Urinary bladder (tissue), 4 donors: Measurements from ENCODE around the gene TMCC1. TPM values are rescaled to one million over a fixed set of nuclear protein-coding genes. Genes with fewer than 3 reads are reported as not detected.

Experiments used
- DNase-seq: peaks from one replicate; pipeline ENCODE4 v3.0.0-alpha.2; 2015; ENCODE audit errors: extremely low spot score
- H3K27ac ChIP-seq: one replicate; pipeline ENCODE4 v1.5.1; 2013; ENCODE audit warnings: low read depth, mild to moderate bottlenecking, moderate library complexity
- H3K36me3 ChIP-seq: one replicate; pipeline ENCODE4 v1.6.1; 2013; ENCODE audit warnings: mild to moderate bottlenecking, moderate library complexity; ENCODE audit not compliant: insufficient read depth
- H3K4me1 ChIP-seq: one replicate; pipeline ENCODE4 v1.6.1; 2013; ENCODE audit warnings: mild to moderate bottlenecking, moderate library complexity; ENCODE audit not compliant: insufficient read depth
- H3K4me3 ChIP-seq: one replicate; pipeline ENCODE4 v1.5.1; 2013; ENCODE audit warnings: low read depth, low read length
- WGBS: extraction: QIAGEN DNeasy Blood & Tissue Kit; methylation state at CpG from one replicate; pipeline ENCODE4 v1.1.7; 2013; 5-methylcytosine and 5-hydroxymethylcytosine counted together
- polyA plus RNA-seq: library from polyadenylated mRNA; stranded (reverse); fragments of 200-250 nt; gene quantifications from one replicate; pipeline ENCODE4 v1.2.3, GENCODE V29; 2013
- small RNA-seq: library from RNA; depleted of rRNA; stranded (forward); fragments of <200 nt; gene quantifications from one replicate; pipeline ENCODE3, GENCODE V24; 2014
- total RNA-seq: library from RNA; depleted of rRNA; stranded (reverse); fragments of >200 nt; gene quantifications from one replicate; pipeline ENCODE4 v1.2.3, GENCODE V29; 2014
- donor health status: healthy with polysubstance abuse.
- donor health status: healthy.

TMCC1 gene
- total and polyA plus RNA-seq, 2 donors: 14.5 to 44.1 TPM

DNA sequence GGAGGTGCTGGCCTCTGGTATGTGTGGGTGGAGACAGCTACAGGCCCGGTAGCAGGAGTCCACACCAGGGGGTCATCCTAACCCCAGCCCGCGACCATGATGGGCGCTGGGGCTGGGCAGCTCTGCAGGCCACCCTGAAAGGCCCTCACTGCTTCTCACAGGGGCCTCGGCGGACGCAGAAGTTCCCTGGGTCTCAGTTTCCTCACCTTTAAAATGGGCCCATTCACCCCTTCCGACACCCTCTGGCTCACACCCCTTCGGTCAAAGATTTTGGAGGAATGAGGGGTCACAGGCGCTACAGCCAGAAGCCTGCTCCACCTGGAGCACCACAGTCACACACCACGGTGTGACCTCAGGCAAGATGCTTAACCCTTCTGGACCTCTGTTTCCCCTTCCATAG is 295.0 kb downstream of the TMCC1 start:
- no peak overlapping the region for H3K27ac ChIP-seq
- WGBS: 82% methylated on average over 11 of the region's 11 CpGs
- H3K36me3 ChIP-seq: no peaks in the 10 kb centered on the region
- H3K4me1 ChIP-seq: peaks cover 1% of the 10 kb centered on the region
- DNase-seq: no peak
- H3K4me3 ChIP-seq: no peak overlapping the region

DNA sequence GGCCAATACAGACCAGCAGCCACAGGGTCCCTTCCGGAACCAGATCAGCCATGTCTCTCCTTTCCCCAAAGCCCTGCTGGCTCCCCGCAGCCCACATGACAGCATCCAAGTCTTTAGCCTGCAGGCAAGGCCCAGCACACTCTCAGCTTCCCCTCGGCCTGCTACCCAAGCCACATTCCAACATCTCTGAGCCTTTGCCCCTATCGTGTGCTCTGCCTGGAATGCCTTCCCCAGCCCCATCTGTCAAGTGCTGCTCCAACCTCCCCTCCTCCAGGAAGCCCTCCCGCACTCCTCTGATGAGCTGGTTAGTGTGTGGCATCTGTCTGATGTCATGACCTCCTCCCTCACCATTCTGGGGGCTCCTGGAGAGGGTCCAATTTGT is 295.5 kb downstream of the TMCC1 start:
- Histone ChIP-seq H3K4me3 (no peak overlapping the region), H3K4me1 (peaks cover 1% of the 10 kb centered on the region)
- no peak for DNase-seq

More for the DNA sequence above, 295.5 kb downstream of the TMCC1 start:
- no peaks in the 10 kb centered on the region for H3K36me3 ChIP-seq
- H3K27ac ChIP-seq: peak overlapping the region; percentile 83
- 52% methylated on average over 5 of the region's 5 CpGs for WGBS

Small RNA genes lying within 50 kb of the gene (small RNA-seq; reads per million reads assigned to genes)
- not detected for gene RF00026
- not detected for gene RNY3P13

Other genes with a start within 250 kb of the TMCC1 start
- gene TRH, start 81.0 kb upstream of the TMCC1 start, total RNA-seq: 0.16 TPM
- gene TRH, start 81.0 kb upstream of the TMCC1 start, polyA plus RNA-seq: 0.04 TPM
- gene ALG1L2, start 188.1 kb upstream of the TMCC1 start, total RNA-seq: 0.85 TPM
- not detected for gene ALG1L2, start 188.1 kb upstream of the TMCC1 start, polyA plus RNA-seq